Loucy (cell line): ENCODE measurements around the gene VCAN.

Source experiments
- H2AFZ ChIP-seq: fragments of 200-600 bp; sonication (generic); 2 replicates; pipeline ENCODE4 v1.6.0; 2016; ENCODE audit warnings: antibody characterized with exemption, mild to moderate bottlenecking, low read length, moderate library complexity
- H3F3A ChIP-seq: fragments of 200-600 bp; 2 replicates; pipeline ENCODE4 v1.6.0; 2016; ENCODE audit warnings: antibody characterized with exemption, low read depth, mild to moderate bottlenecking
- H3K27me3 ChIP-seq: fragments of 200-600 bp; sonication (generic); 2 replicates; pipeline ENCODE4 v1.6.1; 2014; ENCODE audit warnings: low read length, mild to moderate bottlenecking; ENCODE audit not compliant: insufficient read depth, poor library complexity, severe bottlenecking
- H3K36me3 ChIP-seq: fragments of 200-600 bp; sonication (generic); 2 replicates; pipeline ENCODE4 v1.6.1; 2016; ENCODE audit warnings: low read length; ENCODE audit not compliant: insufficient read depth
- H3K4me1 ChIP-seq: fragments of 200-600 bp; sonication (generic); 2 replicates; pipeline ENCODE4 v1.5.1; 2014; ENCODE audit warnings: low read length, mild to moderate bottlenecking; ENCODE audit not compliant: insufficient read depth, poor library complexity, severe bottlenecking
- H3K4me2 ChIP-seq: fragments of 200-600 bp; sonication (generic); 2 replicates; pipeline ENCODE4 v1.6.0; 2014; ENCODE audit warnings: antibody characterized with exemption, low read length, low read depth, mild to moderate bottlenecking; ENCODE audit not compliant: poor library complexity, severe bottlenecking
- H3K4me3 ChIP-seq: fragments of 200-600 bp; sonication (generic); 2 replicates; pipeline ENCODE4 v1.5.1; 2014; ENCODE audit warnings: low read length, mild to moderate bottlenecking, mixed read lengths; ENCODE audit not compliant: poor library complexity, severe bottlenecking
- H3K79me2 ChIP-seq: fragments of 200-600 bp; sonication (generic); 2 replicates; pipeline ENCODE4 v1.6.1; 2014; ENCODE audit warnings: low read length; ENCODE audit not compliant: insufficient read depth
- H3K9ac ChIP-seq: fragments of 200-600 bp; sonication (generic); 2 replicates; pipeline ENCODE4 v1.6.0; 2014; ENCODE audit warnings: mild to moderate bottlenecking, low read depth, low read length, moderate library complexity; ENCODE audit not compliant: poor library complexity, severe bottlenecking
- H3K9me2 ChIP-seq: fragments of 200-600 bp; sonication (generic); replicated peaks from 2 replicates; pipeline ENCODE4 v1.6.1; 2016; ENCODE audit warnings: low read depth, low read length, mixed read lengths
- H3K9me3 ChIP-seq: fragments of 200-600 bp; sonication (generic); 2 replicates; pipeline ENCODE4 v1.6.1; 2014; ENCODE audit warnings: mild to moderate bottlenecking, antibody characterized with exemption, low read length, low read depth; ENCODE audit not compliant: insufficient read depth
- H4K20me1 ChIP-seq: fragments of 200-600 bp; sonication (generic); 2 replicates; pipeline ENCODE4 v1.6.0; 2014; ENCODE audit warnings: antibody characterized with exemption, low read length, mild to moderate bottlenecking; ENCODE audit not compliant: insufficient read depth, poor library complexity, severe bottlenecking
- CTCF ChIP-seq: fragments of 200-600 bp; sonication (generic); conservative IDR thresholded peaks from 2 replicates; pipeline ENCODE4 v1.5.1; 2014; ENCODE audit warnings: mild to moderate bottlenecking, antibody characterized with exemption, low read length
- EZH2phosphoT487 ChIP-seq: fragments of 200-600 bp; IDR thresholded peaks from 2 replicates; pipeline ENCODE4 v1.6.1; 2018; ENCODE audit warnings: antibody characterized with exemption, mild to moderate bottlenecking, moderate library complexity, borderline replicate concordance

Gene VCAN

GRCh38 chr5:83487155-83487554 is 15.6 kb downstream of the VCAN start:
- no peaks in the 10 kb centered on the region for H3K36me3 ChIP-seq
- H3K9me2 ChIP-seq: no peaks in the 10 kb centered on the region
- no peaks in the 10 kb centered on the region for H4K20me1 ChIP-seq
- no peaks in the 10 kb centered on the region for H3F3A ChIP-seq
- no peak overlapping the region for H3K9ac ChIP-seq
- no peaks in the 10 kb centered on the region for H3K9me3 ChIP-seq
- H2AFZ ChIP-seq: no peak overlapping the region
- H3K4me3 ChIP-seq: no peak overlapping the region
- H3K4me2 ChIP-seq: no peak overlapping the region
- H3K27me3 ChIP-seq: no peaks in the 10 kb centered on the region
- no peaks in the 10 kb centered on the region for H3K79me2 ChIP-seq
- TF ChIP-seq CTCF: no peak
- TF ChIP-seq EZH2phosphoT487: no peak
- no peaks in the 10 kb centered on the region for H3K4me1 ChIP-seq

GRCh38 chr5:83488271-83488670 is 16.7 kb downstream of the VCAN start:
- no peak overlapping the region for H3K4me3 ChIP-seq
- no peaks in the 10 kb centered on the region for H3K27me3 ChIP-seq
- H4K20me1 ChIP-seq: no peaks in the 10 kb centered on the region
- H3K4me2 ChIP-seq: no peak overlapping the region
- H3K9me3 ChIP-seq: no peaks in the 10 kb centered on the region
- H3K9me2 ChIP-seq: no peaks in the 10 kb centered on the region
- no peaks in the 10 kb centered on the region for H3F3A ChIP-seq
- no peak overlapping the region for H2AFZ ChIP-seq
- H3K4me1 ChIP-seq: no peaks in the 10 kb centered on the region
- H3K9ac ChIP-seq: no peak overlapping the region
- no peaks in the 10 kb centered on the region for H3K79me2 ChIP-seq
- TF ChIP-seq EZH2phosphoT487 (no peak), CTCF (no peak)
- no peaks in the 10 kb centered on the region for H3K36me3 ChIP-seq

DNA sequence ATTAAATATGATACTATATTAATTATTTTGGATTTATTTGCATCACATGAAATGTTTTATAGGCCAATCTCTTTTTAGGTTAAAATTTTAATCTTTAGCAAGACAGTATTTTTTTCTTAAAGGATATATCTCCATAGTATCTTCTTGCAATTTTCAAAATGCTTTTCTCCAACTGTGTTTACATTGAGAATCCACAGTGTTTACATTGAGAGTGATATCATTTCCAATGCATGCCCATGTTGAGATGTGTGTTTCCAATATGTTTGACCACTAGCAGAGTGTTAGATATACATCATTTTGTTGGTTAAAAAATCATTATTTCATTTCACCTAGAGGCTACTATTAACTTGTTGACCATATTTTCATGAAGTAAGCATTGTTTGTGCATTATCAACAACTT is 17.3 kb downstream of the VCAN start:
- Histone ChIP-seq H3K9me2 (no peaks in the 10 kb centered on the region), H3K79me2 (no peaks in the 10 kb centered on the region), H4K20me1 (no peaks in the 10 kb centered on the region), H3K36me3 (no peaks in the 10 kb centered on the region), H3K4me1 (no peaks in the 10 kb centered on the region), H3F3A (no peaks in the 10 kb centered on the region), H3K27me3 (no peaks in the 10 kb centered on the region), H3K9me3 (no peaks in the 10 kb centered on the region), H2AFZ (no peak overlapping the region), H3K4me2 (no peak overlapping the region), H3K4me3 (no peak overlapping the region), H3K9ac (no peak overlapping the region)
- TF ChIP-seq CTCF (no peak), EZH2phosphoT487 (no peak)
